T-cell (primary cell): ENCODE measurements around the gene EDNRA. TPM values are rescaled to one million over a fixed set of nuclear protein-coding genes. Genes with fewer than 3 reads are reported as not detected.

Source experiments
- ATAC-seq, 4 experiments: fragments of 200-7000 bp in 3 of 4; fragments of 150-1000 bp in 1 of 4; cut with Tn5 transposase; replicated peaks in 1 of 4; 1 replicate in 3 of 4; 2 replicates in 1 of 4; pipeline ENCODE4 v1.10.0; 2021; ENCODE audit warnings: moderate library complexity in 3 of 4, mild to moderate bottlenecking in 2 of 4, moderate number of reproducible peaks in 1 of 4
- CTCF ChIA-PET, 2 donors: fragments of 300-600 bp; sonication (Branson Sonifier 250); formaldehyde crosslinking; loops; one replicate each; lab custom pipeline; 2022; ENCODE audit warnings: antibody characterized with exemption in 2 of 2; lab: Charles Lee
- POLR2A ChIA-PET, 2 donors: fragments of 300-600 bp; sonication (Branson Sonifier 250); formaldehyde crosslinking; loops; one replicate each; lab custom pipeline; 2022; ENCODE audit warnings: antibody characterized with exemption in 2 of 2; lab: Charles Lee
- DNase-seq, 35 experiments: peaks; one replicate each; pipeline versions ENCODE4 v3.0.0 to v3.0.0-alpha.2; 2013 to 2023
- H3K27ac ChIP-seq: one replicate; pipeline ENCODE4 v1.5.1; 2013; ENCODE audit warnings: low read length
- H3K27me3 ChIP-seq, 2 experiments: replicated peaks in 1 of 2; 1 replicate in 1 of 2; 2 replicates in 1 of 2; pipeline versions ENCODE4 v1.6.1 to v1.7.0; 2013; ENCODE audit warnings: low read length in 1 of 2, mixed read lengths in 1 of 2; ENCODE audit not compliant: control insufficient read depth in 2 of 2, insufficient read depth in 2 of 2; ENCODE audit errors: extremely low read depth in 1 of 2
- H3K36me3 ChIP-seq, 2 donors: 1 replicate in 1 of 2; 2 replicates in 1 of 2; pipeline versions ENCODE4 v1.6.1 to v1.7.0; 2013; ENCODE audit warnings: low read length in 1 of 2; ENCODE audit not compliant: control insufficient read depth in 2 of 2, insufficient read depth in 1 of 2; ENCODE audit errors: extremely low read depth in 1 of 2
- H3K4me1 ChIP-seq, 2 experiments: 1 replicate in 1 of 2; 2 replicates in 1 of 2; pipeline versions ENCODE4 v1.6.1 to v1.7.0; 2013; ENCODE audit warnings: low read length in 2 of 2, mixed read lengths in 1 of 2; ENCODE audit not compliant: insufficient read depth in 2 of 2, control insufficient read depth in 1 of 2; ENCODE audit errors: extremely low read depth in 1 of 2
- H3K4me3 ChIP-seq, 2 donors: 1 replicate in 1 of 2; 2 replicates in 1 of 2; pipeline versions ENCODE4 v1.5.1 to v1.7.0; 2013; ENCODE audit warnings: mild to moderate bottlenecking in 2 of 2, low read length in 1 of 2, moderate library complexity in 1 of 2; ENCODE audit not compliant: control insufficient read depth in 1 of 2; ENCODE audit errors: extremely low read depth in 1 of 2
- H3K9me3 ChIP-seq: 2 replicates; pipeline ENCODE4 v1.7.0; 2013
- H3K27ac Mint-ChIP-seq, 2 donors: one replicate each; pipeline ENCODE4 v1.8.0; 2020 to 2021; ENCODE audit warnings: mild to moderate bottlenecking in 2 of 2, mixed read lengths in 2 of 2
- H3K27me3 Mint-ChIP-seq, 2 donors: one replicate each; pipeline ENCODE4 v1.8.0; 2021 to 2022; ENCODE audit warnings: mixed read lengths in 2 of 2
- H3K36me3 Mint-ChIP-seq: one replicate; pipeline ENCODE4 v1.8.0; 2021; ENCODE audit warnings: mixed read lengths
- H3K4me1 Mint-ChIP-seq, 3 donors: one replicate each; pipeline ENCODE4 v1.8.0; 2020 to 2022; ENCODE audit warnings: mixed read lengths in 3 of 3, mild to moderate bottlenecking in 1 of 3
- H3K4me3 Mint-ChIP-seq, 3 donors: one replicate each; pipeline ENCODE4 v1.8.0; 2020 to 2022; ENCODE audit warnings: mild to moderate bottlenecking in 3 of 3, mixed read lengths in 3 of 3, moderate library complexity in 3 of 3
- H3K9me3 Mint-ChIP-seq, 3 donors: one replicate each; pipeline ENCODE4 v1.8.0; 2020 to 2022; ENCODE audit warnings: mixed read lengths in 3 of 3
- WGBS: methylation state at CpG from one replicate; pipeline ENCODE4 v1.1.5; 2013; ENCODE audit warnings: missing lambda C conversion rate; ENCODE audit not compliant: insufficient coverage; 5-methylcytosine and 5-hydroxymethylcytosine counted together
- total RNA-seq, 35 experiments: library from RNA in 6 of 35; stranded (reverse) in 6 of 35; fragments of 120-200 nt in 1 of 35; gene quantifications; one replicate each; pipeline versions ENCODE4 v1.2.1 to v1.2.4 and lab custom pipeline; 2013 to 2026

EDNRA gene
- total RNA-seq, 5 donors from 2014 or later (not counting 1 experiment from before 2014, with no cell fraction given): 0.06 to 0.29 TPM; not detected in 3

- no peaks in the 10 kb centered on the region for H3K9me3 Mint-ChIP-seq
- 53% methylated on average over 4 of the region's 6 CpGs for WGBS
Measured at GRCh38 chr4:147492761-147493160, 11.9 kb downstream of the EDNRA start.

GRCh38 chr4:147493307-147493706, 12.4 kb downstream of the EDNRA start:
- no peak overlapping the region for H3K27ac Mint-ChIP-seq
- Histone ChIP-seq H3K4me3 (no peak overlapping the region), H3K27me3 (no peaks in the 10 kb centered on the region), H3K27ac (no peak overlapping the region), H3K4me1 (no peaks in the 10 kb centered on the region), H3K9me3 (no peaks in the 10 kb centered on the region), H3K36me3 (no peaks in the 10 kb centered on the region)
- H3K4me1 Mint-ChIP-seq: no peaks in the 10 kb centered on the region
- POLR2A ChIA-PET: no interaction called here
- WGBS: no CpG with 5 or more reads among the region's 1 CpG
- H3K27me3 Mint-ChIP-seq: peaks cover 7 to 21% of the 10 kb centered on the region in 2 donors
- CTCF ChIA-PET: no interaction called here
- H3K9me3 Mint-ChIP-seq: no peaks in the 10 kb centered on the region
- H3K36me3 Mint-ChIP-seq: no peaks in the 10 kb centered on the region
- no peak overlapping the region for H3K4me3 Mint-ChIP-seq
- DNase-seq (no peak), ATAC-seq (no peak)

More at GRCh38 chr4:147492761-147493160, 11.9 kb downstream of the EDNRA start:
- Histone ChIP-seq H3K36me3 (no peaks in the 10 kb centered on the region), H3K27me3 (no peaks in the 10 kb centered on the region), H3K4me1 (no peaks in the 10 kb centered on the region), H3K27ac (no peak overlapping the region), H3K9me3 (no peaks in the 10 kb centered on the region), H3K4me3 (no peak overlapping the region)
- Mint-ChIP-seq H3K4me1 (no peaks in the 10 kb centered on the region), H3K4me3 (no peak overlapping the region), H3K27me3 (peaks cover 7 to 21% of the 10 kb centered on the region in 2 donors), H3K36me3 (no peaks in the 10 kb centered on the region), H3K27ac (no peak overlapping the region)
- no peak for DNase-seq
- POLR2A ChIA-PET: no interaction called here
- no peak for ATAC-seq
- CTCF ChIA-PET: interaction anchor here in 1 of 2 donors (0.6 kb wide), 1 partner anchor 722 kb away, joined by 5 read pairs; no protein-coding TSS in a partner anchor

- DNase-seq: no peak
Measured at GRCh38 chr4:147494301-147494700, 13.4 kb downstream of the EDNRA start.

GRCh38 chr4:147496500-147496899, 15.6 kb downstream of the EDNRA start:
- Histone ChIP-seq H3K4me1 (no peaks in the 10 kb centered on the region), H3K36me3 (no peaks in the 10 kb centered on the region), H3K4me3 (no peak overlapping the region), H3K27me3 (no peaks in the 10 kb centered on the region), H3K9me3 (no peaks in the 10 kb centered on the region), H3K27ac (no peak overlapping the region)
- H3K9me3 Mint-ChIP-seq: no peaks in the 10 kb centered on the region
- CTCF ChIA-PET: no interaction called here
- H3K27ac Mint-ChIP-seq: no peak overlapping the region
- H3K36me3 Mint-ChIP-seq: no peaks in the 10 kb centered on the region
- no peak overlapping the region for H3K4me3 Mint-ChIP-seq
- WGBS: no CpG with 5 or more reads among the region's 1 CpG
- DNase-seq (no peak), ATAC-seq (no peak)
- H3K27me3 Mint-ChIP-seq: peaks cover 11 to 19% of the 10 kb centered on the region in 2 donors
- no peaks in the 10 kb centered on the region for H3K4me1 Mint-ChIP-seq
- POLR2A ChIA-PET: no interaction called here

More at GRCh38 chr4:147494301-147494700, 13.4 kb downstream of the EDNRA start:
- H3K27ac ChIP-seq: no peak overlapping the region
- H3K4me1 ChIP-seq: no peaks in the 10 kb centered on the region
- ChIA-PET POLR2A (no interaction called here), CTCF (no interaction called here)
- WGBS: 57% methylated on average over 2 of the region's 2 CpGs
- H3K4me3 Mint-ChIP-seq: no peak overlapping the region
- no peak overlapping the region for H3K4me3 ChIP-seq
- peaks cover 7 to 17% of the 10 kb centered on the region in 2 donors for H3K27me3 Mint-ChIP-seq
- H3K36me3 ChIP-seq: no peaks in the 10 kb centered on the region
- no peak overlapping the region for H3K27ac Mint-ChIP-seq
- no peaks in the 10 kb centered on the region for H3K27me3 ChIP-seq
- no peaks in the 10 kb centered on the region for H3K9me3 ChIP-seq
- no peaks in the 10 kb centered on the region for H3K4me1 Mint-ChIP-seq
- no peaks in the 10 kb centered on the region for H3K36me3 Mint-ChIP-seq
- no peak for ATAC-seq
- no peaks in the 10 kb centered on the region for H3K9me3 Mint-ChIP-seq

GRCh38 chr4:147498031-147498660, 17.2 kb downstream of the EDNRA start:
- H3K27me3 Mint-ChIP-seq: peaks cover 6 to 18% of the 10 kb centered on the region in 2 donors
- no peaks in the 10 kb centered on the region for H3K4me1 Mint-ChIP-seq
- peaks cover 0 to under 1% of the 10 kb centered on the region in 2 experiments for H3K27me3 ChIP-seq
- no peaks in the 10 kb centered on the region for H3K9me3 Mint-ChIP-seq
- H3K4me3 ChIP-seq: no peak overlapping the region
- H3K27ac Mint-ChIP-seq: no peak overlapping the region
- ChIA-PET POLR2A (no interaction called here), CTCF (no interaction called here)
- no peak for ATAC-seq
- no peak overlapping the region for H3K4me3 Mint-ChIP-seq
- no peak overlapping the region for H3K27ac ChIP-seq
- no peak for DNase-seq
- H3K36me3 ChIP-seq: no peaks in the 10 kb centered on the region
- H3K9me3 ChIP-seq: no peaks in the 10 kb centered on the region
- WGBS: 77% methylated on average over 2 of the region's 4 CpGs
- H3K4me1 ChIP-seq: no peaks in the 10 kb centered on the region
- H3K36me3 Mint-ChIP-seq: no peaks in the 10 kb centered on the region

- ChIA-PET CTCF (interaction anchor here (0.7 kb wide), 2 partner anchors 10 kb away, joined by 3 read pairs; no protein-coding TSS in a partner anchor), POLR2A (no interaction called here)
- Mint-ChIP-seq H3K27ac (no peak overlapping the region), H3K36me3 (no peaks in the 10 kb centered on the region), H3K4me3 (no peak overlapping the region), H3K27me3 (peaks cover 13 to 21% of the 10 kb centered on the region in 2 donors), H3K9me3 (no peaks in the 10 kb centered on the region), H3K4me1 (no peaks in the 10 kb centered on the region)
- Histone ChIP-seq H3K36me3 (no peaks in the 10 kb centered on the region), H3K27ac (no peak overlapping the region), H3K4me1 (no peaks in the 10 kb centered on the region), H3K4me3 (no peak overlapping the region), H3K27me3 (peaks cover under 1 to 11% of the 10 kb centered on the region in 2 experiments), H3K9me3 (no peaks in the 10 kb centered on the region)
- ATAC-seq: no peak
- DNase-seq: no peak
- no CpG with 5 or more reads among the region's 2 CpGs for WGBS
Measured at GRCh38 chr4:147508346-147508745, 27.4 kb downstream of the EDNRA start.
